Endometrial microvascular endothelial cells (primary cell): ENCODE data around the gene SHOC2. TPM values are rescaled to one million over a fixed set of nuclear protein-coding genes. Genes with fewer than 3 reads are reported as not detected.

Experiments used
- in situ Hi-C: cut with HindIII; loops from 2 replicates; pipeline ENCODE4 v1.10.0; 2017; ENCODE audit warnings: low sequenced_read_pairs, low pct_unique_long_range_greater_than_20kb; ENCODE audit errors: inconsistent ontology term
- total RNA-seq: library from RNA; depleted of rRNA; stranded (reverse); fragments of >200 nt; gene quantifications from one replicate; pipeline ENCODE4 v1.2.3, GENCODE V29; 2015; ENCODE audit errors: inconsistent ontology term

SHOC2 gene
- total RNA-seq = 38.8 TPM

DNA sequence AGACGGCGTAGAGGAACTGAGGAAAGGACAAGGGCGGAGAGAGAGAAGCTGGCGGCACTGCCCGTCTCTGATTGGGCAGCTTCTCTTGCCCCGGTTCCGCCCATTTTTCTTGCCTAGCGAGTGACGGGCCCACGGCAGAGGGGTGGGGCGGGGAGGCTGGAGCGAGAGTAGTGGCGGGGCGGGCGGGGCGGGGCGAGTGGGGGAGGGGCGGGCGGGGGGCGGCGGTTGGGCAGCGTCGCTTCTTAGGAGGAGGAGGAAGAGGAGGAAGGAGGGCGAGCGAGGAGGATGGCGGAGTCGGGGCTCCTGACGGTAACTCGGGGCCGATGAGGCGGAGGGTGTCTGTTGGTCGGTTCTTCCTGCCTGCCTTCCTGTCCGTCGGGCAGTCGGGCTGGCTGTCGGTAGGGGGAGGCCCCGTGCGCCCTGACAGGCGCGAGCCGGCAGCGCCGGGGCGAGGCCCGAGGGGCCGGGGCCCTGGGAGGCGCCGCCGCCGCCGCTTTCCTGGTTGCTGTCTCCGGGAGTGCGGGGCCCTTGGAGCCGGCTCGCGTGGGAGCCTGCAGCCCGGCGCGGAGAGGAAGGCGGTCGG, at the start of gene SHOC2:
TSS of gene SHOC2 (plus strand) at position 256 of the 583 bp plus-strand sequence. CDS start 44,755 bp downstream, outside the sequence.
- in situ Hi-C loops = no loop called here

DNA sequence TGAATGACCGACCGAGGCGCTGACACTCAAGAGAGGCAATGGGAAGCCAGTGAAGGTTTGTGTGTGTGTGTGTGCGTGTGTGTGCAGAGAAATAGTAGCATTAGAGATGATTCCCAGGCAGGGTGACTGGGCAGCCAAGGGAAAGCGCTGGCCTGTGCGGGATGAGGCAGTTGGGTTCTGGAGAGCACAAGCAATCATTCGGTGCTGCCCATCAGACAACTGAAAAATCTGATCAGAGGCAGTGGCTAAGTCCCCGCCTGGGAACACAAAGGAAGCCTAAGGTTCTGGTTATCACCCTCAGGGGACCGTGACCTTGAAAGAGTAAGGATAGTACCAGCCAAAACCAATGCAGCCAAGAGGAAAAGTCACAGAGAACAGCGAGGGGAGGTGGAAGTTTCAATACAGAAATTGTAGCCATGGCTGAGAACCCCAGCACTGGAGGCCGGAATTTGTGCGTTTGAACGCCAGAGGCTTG, 48.5 kb upstream of the SHOC2 start:
- in situ Hi-C loops = loop anchor here (25.0 kb wide), 1 partner anchor 134 kb away; no protein-coding TSS in a partner anchor

DNA sequence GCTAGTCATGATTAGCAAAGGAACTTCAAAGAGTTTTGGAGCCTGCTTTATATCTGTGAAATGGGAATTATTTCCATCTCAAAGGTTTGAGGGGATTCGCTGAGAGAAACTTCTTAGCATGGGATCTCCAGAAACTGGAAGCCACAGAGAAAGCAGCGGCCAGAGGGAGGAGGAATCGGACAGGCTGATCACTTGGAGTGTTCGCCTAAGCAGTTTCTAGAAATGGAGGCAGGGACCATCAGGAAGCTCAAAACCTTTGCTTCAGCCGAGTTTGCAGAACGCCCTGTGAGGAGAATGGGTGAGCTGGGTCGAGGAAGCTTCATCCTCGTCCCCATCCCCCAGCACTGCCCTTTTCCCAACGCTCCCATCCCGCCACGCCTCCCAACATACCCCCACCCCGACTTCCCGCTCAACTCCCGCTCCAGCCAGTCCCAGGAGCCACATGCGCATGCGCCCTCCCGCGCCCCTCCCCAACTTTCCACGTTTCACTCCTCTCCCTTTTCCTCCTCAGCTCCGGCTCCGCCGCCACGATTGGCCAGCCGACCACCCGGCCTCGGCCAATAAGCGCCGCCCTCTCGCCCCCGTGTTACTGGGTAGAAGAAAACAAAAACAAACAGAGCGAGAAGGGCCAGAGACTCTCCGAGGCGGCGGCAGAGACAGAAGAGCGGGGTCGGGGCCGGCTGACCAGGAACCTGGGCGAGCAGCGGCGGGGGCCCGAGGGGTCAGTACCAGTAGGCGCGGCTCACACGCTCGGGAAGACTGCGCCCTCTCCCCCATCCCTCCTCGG, 47.9 kb upstream of the SHOC2 start, which contains the start of gene PDCD4:
TSS of gene PDCD4 (plus strand) at position 631 of the 787 bp plus-strand sequence. CDS start 4,100 bp downstream, outside the sequence.
- in situ Hi-C loops = loop anchor here (25.0 kb wide), 1 partner anchor 134 kb away; no protein-coding TSS in a partner anchor

DNA sequence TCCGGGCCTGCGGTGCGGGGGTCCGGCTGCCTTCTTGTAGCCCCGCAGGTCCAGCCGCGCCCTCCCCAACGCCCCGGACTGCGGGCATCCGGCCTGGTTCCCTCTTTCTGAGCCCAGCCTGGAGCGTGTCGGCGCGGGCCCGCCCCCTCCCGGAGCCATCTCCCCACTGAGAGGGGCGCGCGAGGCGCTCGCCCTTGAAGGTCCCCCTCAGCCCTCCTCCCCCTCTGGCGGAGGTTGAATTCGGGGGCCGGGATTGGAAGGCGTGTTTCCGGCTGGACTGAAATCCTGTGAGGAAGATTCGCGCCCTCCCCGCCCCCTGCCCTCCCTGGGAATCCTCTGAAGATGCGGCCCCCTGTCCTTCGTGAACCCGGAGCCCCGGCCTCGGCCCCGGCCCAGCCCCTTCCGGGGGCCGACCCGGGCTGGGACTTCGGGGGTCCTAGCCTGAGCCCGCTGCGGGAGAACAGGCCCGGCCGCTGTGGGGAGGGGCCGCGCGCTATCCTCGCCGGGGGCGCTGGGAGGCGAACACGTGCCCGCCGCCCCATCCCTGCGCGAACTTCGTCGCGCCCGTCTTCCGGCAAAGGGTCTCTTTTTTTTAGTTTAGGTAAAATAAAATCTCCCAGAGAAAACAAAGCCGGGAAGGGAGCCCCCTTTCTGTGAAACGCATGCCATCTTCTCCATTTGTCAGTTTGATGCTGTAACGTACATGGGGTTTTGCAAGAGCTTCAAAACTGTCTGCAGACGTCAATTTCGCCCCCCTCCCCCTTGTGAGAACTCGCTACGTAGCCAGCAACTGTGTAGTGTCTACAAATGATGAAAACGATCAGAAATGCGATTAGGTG, 47.0 kb upstream of the SHOC2 start:
- in situ Hi-C loops = loop anchor here (25.0 kb wide), 1 partner anchor 135 kb away; no protein-coding TSS in a partner anchor

DNA sequence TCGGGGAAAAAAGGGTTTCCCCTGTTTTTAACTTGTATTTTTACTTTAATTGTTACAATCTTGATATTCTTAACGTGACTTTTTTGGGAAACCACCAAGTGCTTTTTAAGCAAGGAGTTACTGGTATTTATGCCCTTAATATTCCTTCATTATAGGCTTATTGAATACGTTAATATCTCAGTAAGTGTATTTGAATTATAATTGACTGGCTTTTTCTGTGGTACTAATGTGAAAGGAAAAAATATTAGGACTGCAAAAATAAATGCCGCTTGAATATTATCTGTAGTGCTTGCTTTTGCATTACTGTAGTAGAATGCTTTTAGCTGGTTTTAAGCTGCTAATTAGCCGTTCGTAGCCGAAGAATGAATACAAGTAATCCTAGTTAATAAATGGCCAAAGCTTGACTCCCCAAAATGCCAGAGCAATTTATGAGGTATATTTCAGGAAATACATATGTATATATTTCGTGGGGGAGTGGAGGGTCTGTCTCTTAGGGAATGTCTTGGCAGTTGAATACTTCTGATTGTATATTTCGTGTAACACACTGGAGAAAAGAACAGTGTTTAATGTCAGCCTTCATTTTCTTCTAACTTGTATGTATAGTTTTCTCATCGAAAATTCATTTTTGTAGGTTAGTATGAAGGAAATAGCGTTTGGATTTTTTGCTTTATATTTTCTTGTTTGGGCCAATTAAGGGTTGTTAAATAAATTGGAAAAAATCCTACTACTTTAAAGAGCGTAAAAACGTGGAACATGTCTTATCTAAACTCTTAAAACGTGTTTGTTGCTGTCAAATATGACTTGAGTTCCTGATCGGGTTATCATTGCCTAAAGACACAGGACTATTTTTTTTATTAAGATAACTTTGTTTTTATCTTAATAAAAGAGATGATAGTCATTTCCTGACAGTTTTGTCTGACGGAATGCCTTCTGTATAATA, 46.1 kb upstream of the SHOC2 start:
- in situ Hi-C loops = loop anchor here (25.0 kb wide), 1 partner anchor 136 kb away; no protein-coding TSS in a partner anchor

DNA sequence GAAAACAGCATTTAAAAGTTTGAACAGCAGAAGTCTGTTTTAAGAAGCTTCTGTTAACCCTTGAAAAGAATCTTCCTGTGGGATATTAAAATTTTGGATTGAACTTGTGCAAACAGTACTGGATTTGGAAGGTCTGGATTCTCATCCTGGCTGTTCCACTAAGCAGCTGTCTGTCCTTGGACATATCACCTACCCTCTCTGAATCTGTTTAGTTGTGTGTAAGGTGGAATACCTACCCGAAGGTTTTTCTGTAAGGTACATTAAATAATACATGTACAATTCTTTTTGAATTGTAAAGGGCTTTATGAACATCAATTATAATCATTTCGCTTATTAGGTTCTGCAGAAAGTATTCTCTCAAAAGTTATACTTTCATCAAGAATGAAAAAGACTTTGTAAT, 45.5 kb upstream of the SHOC2 start:
- in situ Hi-C loops = loop anchor here (25.0 kb wide), 1 partner anchor 137 kb away; no protein-coding TSS in a partner anchor

DNA sequence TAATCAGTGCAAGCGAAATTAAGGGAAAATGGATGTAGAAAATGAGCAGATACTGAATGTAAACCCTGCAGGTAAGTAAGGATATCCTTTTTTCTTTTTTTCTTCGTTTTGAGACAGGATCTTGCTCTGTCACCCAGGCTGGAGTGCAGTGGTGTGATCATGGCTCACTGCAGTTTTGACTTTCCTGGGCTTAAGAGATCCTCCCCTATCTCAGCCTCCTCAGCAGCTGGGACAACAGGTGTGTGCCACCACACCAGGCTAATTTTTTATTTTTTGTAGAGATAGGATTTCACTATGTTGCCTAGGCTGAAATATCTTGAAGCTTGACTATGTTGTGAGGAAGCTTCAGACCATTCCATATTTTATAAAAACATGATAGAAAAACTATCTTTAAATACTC, 43.4 kb upstream of the SHOC2 start:
- in situ Hi-C loops = no loop called here

DNA sequence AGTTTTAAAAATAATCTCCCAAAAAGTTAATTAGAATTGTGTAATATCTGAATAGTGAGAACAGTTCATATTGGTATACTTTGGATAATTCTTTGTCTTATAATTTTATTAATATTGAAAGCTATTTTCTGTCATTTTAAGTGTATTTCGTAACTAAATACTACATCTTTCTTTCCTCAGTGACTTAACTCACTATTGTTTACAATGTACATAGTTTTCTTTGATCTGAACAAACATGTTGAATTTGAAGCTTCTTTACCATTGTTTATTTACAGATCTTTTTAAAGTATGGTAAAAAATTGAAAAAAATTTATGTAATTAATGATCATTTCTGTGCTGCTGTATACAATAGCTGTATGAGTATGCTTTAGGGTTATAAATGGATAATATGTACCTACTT, 42.6 kb upstream of the SHOC2 start:
- in situ Hi-C loops = no loop called here

DNA sequence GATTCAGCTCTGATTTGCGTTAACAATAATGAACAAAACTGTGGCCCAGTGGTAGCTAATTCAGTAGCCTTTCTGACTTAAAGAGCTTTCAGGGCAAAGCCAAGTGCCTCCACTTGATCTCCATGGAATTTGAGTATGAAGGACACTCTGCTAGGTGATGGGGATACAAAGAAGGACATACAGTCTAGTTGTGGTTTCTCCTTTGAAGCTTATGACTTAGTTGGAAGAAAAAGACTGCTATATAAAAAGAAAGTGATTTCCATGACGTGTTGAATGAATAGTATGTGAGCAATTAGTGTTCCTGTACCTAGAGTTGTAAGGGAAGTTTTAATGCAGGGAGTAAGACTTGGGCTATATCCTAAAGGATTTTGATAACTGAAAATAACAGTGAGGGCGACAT, 39.4 kb upstream of the SHOC2 start:
- in situ Hi-C loops = no loop called here

DNA sequence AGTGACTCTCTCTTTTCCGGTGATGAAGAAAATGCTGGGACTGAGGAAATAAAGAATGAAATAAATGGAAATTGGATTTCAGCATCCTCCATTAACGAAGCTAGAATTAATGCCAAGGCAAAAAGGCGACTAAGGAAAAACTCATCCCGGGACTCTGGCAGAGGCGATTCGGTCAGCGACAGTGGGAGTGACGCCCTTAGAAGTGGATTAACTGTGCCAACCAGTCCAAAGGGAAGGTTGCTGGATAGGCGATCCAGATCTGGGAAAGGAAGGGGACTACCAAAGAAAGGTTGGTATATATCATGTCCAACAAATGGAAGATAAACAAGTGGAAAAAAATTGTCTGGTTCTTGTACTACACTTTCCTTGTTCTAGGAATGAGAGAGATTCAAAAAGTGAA, 38.2 kb upstream of the SHOC2 start:
- in situ Hi-C loops = no loop called here

DNA sequence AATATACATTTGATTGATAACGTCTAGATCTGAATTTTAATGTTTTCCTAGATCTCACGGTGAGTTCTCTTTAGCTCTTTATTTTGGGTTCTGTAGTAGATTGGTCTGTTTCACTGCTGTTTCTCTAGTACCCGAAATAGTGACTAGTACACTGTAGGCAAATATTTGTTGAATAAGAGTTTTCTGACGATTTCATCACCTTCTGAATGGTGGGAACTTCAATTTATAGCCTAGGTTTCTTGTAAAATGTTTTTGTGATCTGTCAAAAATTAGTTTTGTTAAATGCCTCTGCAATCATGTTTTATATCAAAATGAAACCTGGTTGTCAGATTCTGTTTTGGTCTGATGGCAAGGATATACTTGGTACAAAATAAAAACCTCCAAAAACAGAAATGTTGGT, 37.5 kb upstream of the SHOC2 start:
- in situ Hi-C loops = no loop called here

DNA sequence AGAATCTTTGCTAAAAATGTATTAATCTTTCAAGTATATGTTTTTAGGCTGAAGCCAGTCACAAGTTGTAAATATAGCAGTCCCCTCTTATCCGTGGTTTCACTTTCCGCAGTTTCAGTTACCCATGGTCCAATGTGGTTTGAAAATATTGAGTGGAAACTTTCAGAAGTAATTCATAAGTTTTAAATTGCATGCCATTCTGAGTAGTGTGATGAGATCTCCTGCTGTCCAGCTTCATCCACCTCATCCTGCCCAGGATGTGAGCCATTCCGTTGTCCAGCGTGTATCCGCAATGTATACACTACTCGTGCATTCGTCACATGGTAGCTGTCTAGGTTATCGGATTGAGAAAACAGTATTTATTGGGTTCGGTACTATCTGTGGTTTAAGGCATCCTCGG, 35.5 kb upstream of the SHOC2 start:
- in situ Hi-C loops = no loop called here

DNA sequence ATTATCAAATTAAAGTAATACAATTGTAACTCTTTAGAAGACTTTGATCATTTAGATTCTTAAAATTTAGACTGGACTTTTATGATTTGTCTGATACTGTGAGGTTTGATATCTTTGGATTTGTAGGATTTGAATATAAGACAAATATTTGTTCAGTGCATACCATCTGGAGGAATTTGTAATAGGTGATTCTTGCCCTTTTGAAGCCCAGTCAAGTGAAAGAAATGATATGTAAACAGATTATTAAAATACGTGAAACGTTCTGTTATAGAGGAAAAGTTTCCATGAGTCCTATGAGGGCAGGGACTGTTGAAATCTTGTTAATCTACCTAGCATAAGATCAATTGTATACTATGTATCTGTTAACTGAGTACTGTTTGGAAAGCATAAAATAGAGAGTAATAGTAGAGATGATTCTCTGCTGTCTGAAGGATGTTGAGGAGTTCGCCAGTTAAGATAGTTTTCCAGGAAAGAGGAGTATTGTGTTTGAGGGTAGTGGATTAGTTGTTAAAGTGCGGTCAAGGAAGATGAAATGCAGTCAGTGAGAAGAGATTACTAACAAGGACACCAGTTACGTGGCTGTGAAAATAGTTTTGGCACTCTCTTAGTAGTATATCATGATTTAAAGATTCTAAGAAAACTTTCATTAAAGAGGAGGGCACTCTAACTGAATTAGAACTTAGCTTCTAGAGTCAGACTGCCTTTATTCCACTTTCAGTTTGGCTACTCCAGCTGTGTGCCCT, 33.3 kb upstream of the SHOC2 start:
- in situ Hi-C loops = no loop called here

DNA sequence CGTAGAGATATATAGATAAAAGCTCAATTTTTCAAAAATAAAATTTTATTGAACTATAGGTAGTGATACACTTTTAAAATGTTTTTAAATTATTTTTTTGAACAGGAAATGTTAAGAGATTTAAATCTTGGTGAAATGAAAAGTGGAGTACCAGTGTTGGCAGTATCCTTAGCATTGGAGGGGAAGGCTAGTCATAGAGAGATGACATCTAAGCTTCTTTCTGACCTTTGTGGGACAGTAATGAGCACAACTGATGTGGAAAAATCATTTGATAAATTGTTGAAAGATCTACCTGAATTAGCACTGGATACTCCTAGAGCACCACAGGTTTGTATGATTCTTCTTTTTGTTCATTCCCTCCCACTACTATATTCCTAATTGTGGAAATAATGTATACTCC, 31.8 kb upstream of the SHOC2 start:
- in situ Hi-C loops = no loop called here

DNA sequence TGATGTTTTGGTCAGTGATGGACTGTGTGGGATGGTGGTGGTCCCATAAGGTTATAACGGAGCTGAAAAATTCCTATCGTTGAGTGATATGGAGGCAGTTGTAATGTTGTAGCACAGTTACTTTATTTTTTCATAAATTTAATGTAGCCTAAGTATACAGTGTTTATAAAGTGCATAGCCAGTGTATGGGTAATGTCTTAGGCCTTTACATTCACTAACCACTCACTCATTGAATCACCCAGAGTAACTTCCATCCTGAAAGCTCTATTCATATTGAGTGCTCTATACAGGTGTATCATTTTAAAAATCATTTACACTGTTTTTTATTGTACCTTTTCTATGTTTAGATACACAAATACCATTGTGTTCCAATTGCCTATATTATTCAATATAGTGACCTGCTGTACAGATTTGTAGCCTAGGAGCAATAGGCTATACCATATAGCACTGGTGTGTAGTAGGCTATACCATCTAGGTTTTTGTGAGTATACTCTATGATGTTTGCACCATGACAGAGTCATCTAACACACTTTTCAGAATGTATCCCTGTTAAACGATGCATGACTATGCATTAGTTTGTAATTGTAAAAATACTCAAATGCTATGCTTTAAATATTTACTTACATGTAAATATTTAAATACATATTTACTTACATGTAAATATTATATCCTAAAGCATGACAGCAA, 26.7 kb upstream of the SHOC2 start:
- in situ Hi-C loops = no loop called here

DNA sequence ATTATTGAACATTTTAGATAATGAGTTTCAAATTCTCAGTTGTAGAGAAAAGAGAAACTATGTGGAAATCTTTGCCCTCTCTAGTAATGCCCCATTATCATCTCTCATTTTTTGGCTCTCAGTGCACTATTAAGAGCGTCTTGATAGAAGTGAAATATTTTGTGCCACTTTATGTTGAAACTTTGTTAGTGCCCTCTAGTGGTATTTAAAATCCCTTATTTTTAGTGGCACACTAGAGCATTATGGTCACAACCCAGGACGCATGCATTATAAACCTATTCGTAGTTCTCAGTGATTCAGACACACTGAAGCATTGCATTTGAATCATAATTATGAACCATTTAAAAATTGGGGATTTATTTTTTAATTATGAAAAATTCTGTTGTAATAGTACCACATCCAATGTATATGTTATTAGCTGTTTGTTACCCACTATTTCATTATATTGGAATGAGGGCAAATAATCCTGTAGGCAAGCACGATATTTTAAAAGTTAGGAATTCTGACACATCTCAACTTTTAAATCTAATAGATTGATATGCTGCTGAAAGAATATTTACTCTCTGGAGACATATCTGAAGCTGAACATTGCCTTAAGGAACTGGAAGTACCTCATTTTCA, 25.7 kb upstream of the SHOC2 start:
- in situ Hi-C loops = no loop called here

DNA sequence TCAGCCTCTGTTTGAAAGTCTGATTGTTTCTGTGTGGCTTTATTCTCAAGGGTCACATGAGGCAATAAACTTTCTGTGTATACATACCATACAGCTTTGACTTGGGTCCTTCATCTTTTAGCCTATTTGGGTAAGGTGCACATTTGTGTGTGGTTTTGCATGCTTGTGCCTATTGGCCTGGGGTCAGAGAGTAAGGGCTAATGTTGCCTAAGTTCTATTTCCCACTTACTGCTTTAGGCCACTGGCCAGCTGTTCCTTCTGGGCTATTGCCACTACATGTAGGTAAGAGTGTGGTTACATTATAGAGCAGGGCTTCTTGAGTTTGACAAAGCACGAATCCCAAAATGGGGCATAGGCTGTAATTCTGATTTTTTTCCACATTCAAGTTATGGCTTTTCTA, 22.2 kb upstream of the SHOC2 start:
- in situ Hi-C loops = no loop called here
